ENCODE results near the gene THUMPD1.
"Not testable (repeated sequence)": the region's sequence is repeated elsewhere in the genome, so short reads cannot be mapped to it uniquely, and the experiment has no call there.

The THUMPD1 gene

DNA sequence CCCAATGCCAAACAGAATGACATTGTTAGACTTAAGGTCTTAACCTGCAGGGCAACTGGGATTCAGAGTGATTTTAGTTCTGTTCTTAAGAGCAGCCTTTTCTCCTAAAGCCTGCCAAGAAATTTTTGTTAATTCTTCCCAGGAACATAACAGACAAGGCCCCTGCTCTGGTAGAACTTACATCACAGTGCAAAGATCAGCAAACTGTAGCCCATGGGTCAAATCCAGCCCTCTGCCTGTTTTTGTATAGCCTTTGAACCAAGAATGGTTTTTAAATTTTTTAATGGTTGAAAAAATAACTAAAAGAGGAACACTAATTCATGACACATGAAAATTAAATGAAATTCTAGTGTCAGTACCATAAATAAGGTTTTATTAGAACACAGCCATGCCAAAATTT, 26.0 kb upstream of the THUMPD1 start:
- Histone ChIP-seq H3K9me2 (replicated peaks; ENCODE audit: insufficient read depth, low read length) (no peaks in the 10 kb centered on the region), H3K4me2 (ENCODE audit: low read depth, low read length, poor library complexity, severe bottlenecking) (no peak overlapping the region), H3F3A (ENCODE audit: insufficient read depth) (no peaks in the 10 kb centered on the region), H2AFZ (ENCODE audit: low read depth, low read length, severe bottlenecking) (no peak overlapping the region), H3K27me3 (ENCODE audit: low read length) (no peaks in the 10 kb centered on the region), H3K9me3 (ENCODE audit: insufficient read depth, low read length) (no peaks in the 10 kb centered on the region), H3K27ac (ENCODE audit: low read depth, low read length) (no peak overlapping the region), H3K4me3 (ENCODE audit: insufficient read depth, low read length, poor library complexity, severe bottlenecking) (no peak overlapping the region), H3K36me3 (ENCODE audit: low read length) (no peaks in the 10 kb centered on the region), H4K20me1 (ENCODE audit: low read depth, low read length) (no peaks in the 10 kb centered on the region), H3K79me2 (ENCODE audit: insufficient read depth, low read length) (no peaks in the 10 kb centered on the region), H3K9ac (ENCODE audit: low read length) (no peak overlapping the region)
- TF ChIP-seq, protein P1, sequence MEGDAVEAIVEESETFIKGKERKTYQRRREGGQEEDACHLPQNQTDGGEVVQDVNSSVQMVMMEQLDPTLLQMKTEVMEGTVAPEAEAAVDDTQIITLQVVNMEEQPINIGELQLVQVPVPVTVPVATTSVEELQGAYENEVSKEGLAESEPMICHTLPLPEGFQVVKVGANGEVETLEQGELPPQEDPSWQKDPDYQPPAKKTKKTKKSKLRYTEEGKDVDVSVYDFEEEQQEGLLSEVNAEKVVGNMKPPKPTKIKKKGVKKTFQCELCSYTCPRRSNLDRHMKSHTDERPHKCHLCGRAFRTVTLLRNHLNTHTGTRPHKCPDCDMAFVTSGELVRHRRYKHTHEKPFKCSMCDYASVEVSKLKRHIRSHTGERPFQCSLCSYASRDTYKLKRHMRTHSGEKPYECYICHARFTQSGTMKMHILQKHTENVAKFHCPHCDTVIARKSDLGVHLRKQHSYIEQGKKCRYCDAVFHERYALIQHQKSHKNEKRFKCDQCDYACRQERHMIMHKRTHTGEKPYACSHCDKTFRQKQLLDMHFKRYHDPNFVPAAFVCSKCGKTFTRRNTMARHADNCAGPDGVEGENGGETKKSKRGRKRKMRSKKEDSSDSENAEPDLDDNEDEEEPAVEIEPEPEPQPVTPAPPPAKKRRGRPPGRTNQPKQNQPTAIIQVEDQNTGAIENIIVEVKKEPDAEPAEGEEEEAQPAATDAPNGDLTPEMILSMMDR (IDR thresholded peaks at IDR 0.05; ENCODE audit: insufficient read depth, low read length, poor library complexity, severe bottlenecking) = no peak
- no peak for TF ChIP-seq EZH2phosphoT487 (conservative IDR thresholded peaks at IDR 0.05; ENCODE audit: low read length)

DNA sequence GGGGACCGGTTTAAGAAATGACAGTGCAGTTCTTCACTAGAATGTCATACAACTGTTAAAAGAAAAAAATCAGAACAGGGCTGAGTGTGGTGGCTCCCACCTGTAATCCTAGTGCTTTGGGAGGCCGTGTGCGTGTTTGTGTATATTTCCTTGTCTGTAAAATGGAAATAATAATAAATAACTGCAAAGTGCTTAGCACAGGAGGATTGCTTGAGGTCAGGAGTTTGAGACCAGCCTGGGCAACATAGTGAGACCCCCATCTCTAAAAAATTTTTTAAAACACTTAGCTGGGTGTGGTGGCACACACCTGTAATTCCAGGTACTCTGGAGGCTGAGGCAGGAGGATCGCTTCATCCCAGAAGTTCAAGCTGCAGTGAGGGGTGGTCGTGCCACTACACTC, 24.7 kb upstream of the THUMPD1 start:
- Histone ChIP-seq H3K27me3 (ENCODE audit: low read length) (no peaks in the 10 kb centered on the region), H3K27ac (ENCODE audit: low read depth, low read length) (no peak overlapping the region), H3K4me3 (ENCODE audit: insufficient read depth, low read length, poor library complexity, severe bottlenecking) (no peak overlapping the region), H2AFZ (ENCODE audit: low read depth, low read length, severe bottlenecking) (no peak overlapping the region), H3K79me2 (ENCODE audit: insufficient read depth, low read length) (no peaks in the 10 kb centered on the region), H4K20me1 (ENCODE audit: low read depth, low read length) (no peaks in the 10 kb centered on the region), H3K9me2 (replicated peaks; ENCODE audit: insufficient read depth, low read length) (no peaks in the 10 kb centered on the region), H3K9me3 (ENCODE audit: insufficient read depth, low read length) (no peaks in the 10 kb centered on the region), H3F3A (ENCODE audit: insufficient read depth) (no peaks in the 10 kb centered on the region), H3K36me3 (ENCODE audit: low read length) (no peaks in the 10 kb centered on the region), H3K9ac (ENCODE audit: low read length) (no peak overlapping the region), H3K4me2 (ENCODE audit: low read depth, low read length, poor library complexity, severe bottlenecking) (no peak overlapping the region)
- TF ChIP-seq, protein P1 (IDR thresholded peaks at IDR 0.05; ENCODE audit: insufficient read depth, low read length, poor library complexity, severe bottlenecking) = no peak
- no peak for TF ChIP-seq EZH2phosphoT487 (conservative IDR thresholded peaks at IDR 0.05; ENCODE audit: low read length)

DNA sequence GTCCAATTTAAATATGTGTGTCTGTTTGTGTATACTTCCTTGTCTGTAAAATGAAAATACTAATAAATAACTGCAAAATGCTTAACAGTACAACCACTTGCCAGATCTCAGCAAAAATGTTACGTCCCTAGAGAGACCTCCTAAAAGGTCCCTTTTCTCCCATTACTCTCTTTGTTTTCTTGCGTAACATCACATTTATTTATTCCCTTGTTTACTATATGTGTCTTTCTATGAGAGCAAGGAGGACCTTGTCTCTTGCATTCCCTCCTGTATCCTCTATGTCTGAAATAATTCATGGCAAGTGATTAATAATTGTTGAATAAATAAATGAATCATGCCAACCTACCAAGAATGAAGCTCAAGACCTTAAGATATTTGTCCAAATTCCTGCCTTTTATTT, 24.1 kb upstream of the THUMPD1 start:
- Histone ChIP-seq H3K27ac (ENCODE audit: low read depth, low read length) (no peak overlapping the region), H2AFZ (ENCODE audit: low read depth, low read length, severe bottlenecking) (no peak overlapping the region), H3K4me2 (ENCODE audit: low read depth, low read length, poor library complexity, severe bottlenecking) (no peak overlapping the region), H3K9ac (ENCODE audit: low read length) (no peak overlapping the region), H3K27me3 (ENCODE audit: low read length) (no peaks in the 10 kb centered on the region), H3K4me3 (ENCODE audit: insufficient read depth, low read length, poor library complexity, severe bottlenecking) (no peak overlapping the region), H3K79me2 (ENCODE audit: insufficient read depth, low read length) (no peaks in the 10 kb centered on the region), H3K9me2 (replicated peaks; ENCODE audit: insufficient read depth, low read length) (no peaks in the 10 kb centered on the region), H3K36me3 (ENCODE audit: low read length) (no peaks in the 10 kb centered on the region), H3K9me3 (ENCODE audit: insufficient read depth, low read length) (no peaks in the 10 kb centered on the region), H4K20me1 (ENCODE audit: low read depth, low read length) (no peaks in the 10 kb centered on the region), H3F3A (ENCODE audit: insufficient read depth) (no peaks in the 10 kb centered on the region)
- TF ChIP-seq, protein P1 (IDR thresholded peaks at IDR 0.05; ENCODE audit: insufficient read depth, low read length, poor library complexity, severe bottlenecking) = no peak
- TF ChIP-seq EZH2phosphoT487 (conservative IDR thresholded peaks at IDR 0.05; ENCODE audit: low read length) = no peak

DNA sequence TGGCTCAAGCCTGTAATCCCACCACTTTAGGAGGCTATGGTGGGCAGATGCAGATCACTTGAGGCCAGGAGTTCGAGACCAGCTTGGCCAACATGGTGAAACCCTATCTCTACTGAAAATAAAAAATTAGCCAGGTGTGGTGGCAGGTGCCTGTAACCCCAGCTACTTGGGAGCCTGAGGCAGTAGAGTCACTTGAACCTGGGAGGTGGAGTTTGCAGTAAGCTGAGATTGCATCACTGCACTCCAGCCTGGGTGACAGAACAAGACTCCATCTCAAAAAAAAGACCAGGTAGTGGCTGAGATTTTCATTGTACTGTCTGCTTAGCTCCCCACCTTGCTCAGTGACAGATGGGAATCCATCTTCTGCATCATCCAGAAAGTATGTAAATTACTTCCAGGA, 22.8 kb upstream of the THUMPD1 start:
- H3K9me3 ChIP-seq (ENCODE audit: insufficient read depth, low read length); H3K4me3 ChIP-seq (ENCODE audit: insufficient read depth, low read length, poor library complexity, severe bottlenecking); H3K36me3 ChIP-seq (ENCODE audit: low read length); H3K27me3 ChIP-seq (ENCODE audit: low read length); H3F3A ChIP-seq (ENCODE audit: insufficient read depth); H4K20me1 ChIP-seq (ENCODE audit: low read depth, low read length); H3K9me2 ChIP-seq (replicated peaks; ENCODE audit: insufficient read depth, low read length); H2AFZ ChIP-seq (ENCODE audit: low read depth, low read length, severe bottlenecking); H3K27ac ChIP-seq (ENCODE audit: low read depth, low read length); H3K9ac ChIP-seq (ENCODE audit: low read length); H3K79me2 ChIP-seq (ENCODE audit: insufficient read depth, low read length): not testable (repeated sequence)
- peak overlapping the region; percentile 65 for H3K4me2 ChIP-seq (ENCODE audit: low read depth, low read length, poor library complexity, severe bottlenecking)

All from SU-DHL-6 (cell line).